Neural progenitor cell (in vitro differentiated cells): ENCODE results near the gene RPN2. TPM values are rescaled to one million over a fixed set of nuclear protein-coding genes. Genes with fewer than 3 reads are reported as not detected.

Experiments used
- DNase-seq: peaks from one replicate; pipeline ENCODE4 v3.0.0-alpha.2; 2016; ENCODE audit warnings: low spot score
- H2AFZ ChIP-seq: fragments of 200-600 bp; sonication (generic); replicated peaks from 2 replicates; pipeline ENCODE4 v1.6.1; 2016; ENCODE audit warnings: antibody characterized with exemption
- H3F3A ChIP-seq: fragments of 200-600 bp; sonication (generic); 2 replicates; pipeline ENCODE4 v1.6.1; 2016; ENCODE audit warnings: antibody characterized with exemption, low read depth
- H3K27ac ChIP-seq: fragments of 200-600 bp; sonication (generic); 2 replicates; pipeline ENCODE4 v1.5.1; 2016; ENCODE audit warnings: mild to moderate bottlenecking
- H3K27me3 ChIP-seq: fragments of 200-600 bp; sonication (generic); 2 replicates; pipeline ENCODE4 v1.6.1; 2016; ENCODE audit warnings: mild to moderate bottlenecking, moderate library complexity
- H3K36me3 ChIP-seq: fragments of 200-600 bp; sonication (generic); 2 replicates; pipeline ENCODE4 v1.5.1; 2016
- H3K4me1 ChIP-seq: fragments of 200-600 bp; sonication (generic); 2 replicates; pipeline ENCODE4 v1.6.1; 2016; ENCODE audit warnings: mixed run types
- H3K4me2 ChIP-seq: fragments of 200-600 bp; sonication (generic); 2 replicates; pipeline ENCODE4 v1.6.1; 2016
- H3K4me3 ChIP-seq: fragments of 200-600 bp; sonication (generic); 2 replicates; pipeline ENCODE4 v1.5.1; 2016
- H3K79me2 ChIP-seq: fragments of 200-600 bp; sonication (generic); 2 replicates; pipeline ENCODE4 v1.6.1; 2016; ENCODE audit warnings: low read depth
- H3K9ac ChIP-seq: fragments of 200-600 bp; sonication (generic); 2 replicates; pipeline ENCODE4 v1.6.1; 2016
- H3K9me3 ChIP-seq: fragments of 200-600 bp; sonication (generic); 2 replicates; pipeline ENCODE4 v1.5.1; 2016; ENCODE audit warnings: low read depth
- H4K20me1 ChIP-seq: fragments of 200-600 bp; sonication (generic); 2 replicates; pipeline ENCODE4 v1.6.1; 2016; ENCODE audit warnings: low read depth
- H3K27ac Mint-ChIP-seq: 3 replicates; pipeline ENCODE4 v1.8.0; 2021; ENCODE audit warnings: mixed read lengths
- H3K27me3 Mint-ChIP-seq: 2 replicates; pipeline ENCODE4 v1.8.0; 2022; ENCODE audit warnings: low read depth, mild to moderate bottlenecking, inconsistent platforms, moderate library complexity, mixed read lengths; ENCODE audit not compliant: insufficient read depth
- H3K36me3 Mint-ChIP-seq: 3 replicates; pipeline ENCODE4 v1.8.0; 2021; ENCODE audit warnings: mixed read lengths
- H3K4me1 Mint-ChIP-seq: 3 replicates; pipeline ENCODE4 v1.8.0; 2021; ENCODE audit warnings: mixed read lengths
- H3K4me3 Mint-ChIP-seq: 3 replicates; pipeline ENCODE4 v1.8.0; 2021; ENCODE audit warnings: mild to moderate bottlenecking, moderate library complexity, mixed read lengths
- H3K9me3 Mint-ChIP-seq: 3 replicates; pipeline ENCODE4 v1.8.0; 2020; ENCODE audit warnings: mixed read lengths
- CTCF ChIP-seq: fragments of 200-600 bp; sonication (generic); IDR thresholded peaks from 2 replicates; pipeline ENCODE4 v1.5.1; 2017; ENCODE audit warnings: antibody characterized with exemption, mild to moderate bottlenecking
- EZH2 ChIP-seq: fragments of 200-600 bp; sonication (generic); IDR thresholded peaks from 2 replicates; pipeline ENCODE4 v1.6.1; 2017; ENCODE audit warnings: antibody characterized with exemption, mild to moderate bottlenecking, moderate library complexity
- EZH2phosphoT487 ChIP-seq: fragments of 200-600 bp; sonication (generic); IDR thresholded peaks from 2 replicates; pipeline ENCODE4 v1.6.1; 2017; ENCODE audit warnings: antibody characterized with exemption
- total RNA-seq: library from RNA; depleted of rRNA; stranded (reverse); fragments of >200 nt; gene quantifications from 2 replicates; pipeline ENCODE4 v1.2.3, GENCODE V29; 2015; ENCODE audit warnings: low replicate concordance

The RPN2 gene
- total RNA-seq, 1 donor from 2014 or later = 249 TPM

GRCh38 chr20:37277253-37277593 lies 98.1 kb downstream of the RPN2 start:
- Mint-ChIP-seq H3K9me3 (no peaks in the 10 kb centered on the region), H3K27ac (no peak overlapping the region), H3K4me1 (peaks cover 31% of the 10 kb centered on the region), H3K36me3 (no peaks in the 10 kb centered on the region), H3K4me3 (no peak overlapping the region), H3K27me3 (peaks cover 4% of the 10 kb centered on the region)
- H3K4me1 ChIP-seq = no peaks in the 10 kb centered on the region
- no peaks in the 10 kb centered on the region for H4K20me1 ChIP-seq
- no peaks in the 10 kb centered on the region for H3K9me3 ChIP-seq
- H3F3A ChIP-seq = no peaks in the 10 kb centered on the region
- H3K79me2 ChIP-seq = no peaks in the 10 kb centered on the region
- H3K4me2 ChIP-seq = no peak overlapping the region
- H3K9ac ChIP-seq = no peak overlapping the region
- no peaks in the 10 kb centered on the region for H3K36me3 ChIP-seq
- no peaks in the 10 kb centered on the region for H3K27me3 ChIP-seq
- H2AFZ ChIP-seq = no peak overlapping the region
- H3K27ac ChIP-seq = no peak overlapping the region
- no peak for TF ChIP-seq EZH2phosphoT487
- no peak for TF ChIP-seq EZH2
- TF ChIP-seq CTCF = no peak
- H3K4me3 ChIP-seq = no peak overlapping the region
- DNase-seq = no peak

GRCh38 chr20:37278966-37279590 lies 99.9 kb downstream of the RPN2 start:
- peaks cover 3% of the 10 kb centered on the region for H3F3A ChIP-seq
- Mint-ChIP-seq H3K4me3 (no peak overlapping the region), H3K4me1 (peaks cover 40% of the 10 kb centered on the region), H3K27ac (no peak overlapping the region), H3K36me3 (no peaks in the 10 kb centered on the region), H3K27me3 (no peaks in the 10 kb centered on the region), H3K9me3 (no peaks in the 10 kb centered on the region)
- DNase-seq = no peak
- peaks cover 4% of the 10 kb centered on the region for H3K4me1 ChIP-seq
- no peaks in the 10 kb centered on the region for H3K9me3 ChIP-seq
- H4K20me1 ChIP-seq = no peaks in the 10 kb centered on the region
- H3K27me3 ChIP-seq = no peaks in the 10 kb centered on the region
- no peak overlapping the region for H2AFZ ChIP-seq
- no peak overlapping the region for H3K4me2 ChIP-seq
- no peak overlapping the region for H3K27ac ChIP-seq
- no peak for TF ChIP-seq EZH2
- TF ChIP-seq EZH2phosphoT487 = no peak
- TF ChIP-seq CTCF = no peak
- H3K79me2 ChIP-seq = no peaks in the 10 kb centered on the region
- no peak overlapping the region for H3K4me3 ChIP-seq
- H3K36me3 ChIP-seq = no peaks in the 10 kb centered on the region
- H3K9ac ChIP-seq = no peak overlapping the region

- peaks cover 3% of the 10 kb centered on the region for H3F3A ChIP-seq
- no peaks in the 10 kb centered on the region for H3K27me3 Mint-ChIP-seq
These were observed 100.7 kb downstream of the RPN2 start for GRCh38 chr20:37279820-37280219.

More at GRCh38 chr20:37279820-37280219, 100.7 kb downstream of the RPN2 start:
- H3K4me3 ChIP-seq = no peak overlapping the region
- H3K9me3 ChIP-seq = no peaks in the 10 kb centered on the region
- H3K36me3 Mint-ChIP-seq = no peaks in the 10 kb centered on the region
- peak overlapping the region; percentile 15 for H2AFZ ChIP-seq
- no peaks in the 10 kb centered on the region for H3K36me3 ChIP-seq
- TF ChIP-seq EZH2 (no peak), CTCF (no peak), EZH2phosphoT487 (no peak)
- peaks cover 4% of the 10 kb centered on the region for H3K4me1 ChIP-seq
- no peak overlapping the region for H3K4me2 ChIP-seq
- no peaks in the 10 kb centered on the region for H3K79me2 ChIP-seq
- H3K27ac Mint-ChIP-seq = no peak overlapping the region
- H3K4me3 Mint-ChIP-seq = no peak overlapping the region
- no peaks in the 10 kb centered on the region for H4K20me1 ChIP-seq
- H3K27me3 ChIP-seq = no peaks in the 10 kb centered on the region
- no peak overlapping the region for H3K27ac ChIP-seq
- H3K9ac ChIP-seq = no peak overlapping the region
- no peaks in the 10 kb centered on the region for H3K9me3 Mint-ChIP-seq
- H3K4me1 Mint-ChIP-seq = peaks cover 38% of the 10 kb centered on the region
- DNase-seq = no peak
